ENCODE data around the gene KCNA5. TPM values are rescaled to one million over a fixed set of nuclear protein-coding genes. Genes with fewer than 3 reads are reported as not detected.

KCNA5 gene
- total RNA-seq, 1 experiment from 2014 or later, result not detected

GRCh38 chr12:5051334-5051733 is 7.7 kb downstream of the KCNA5 start:
- Histone ChIP-seq H3K27ac (ENCODE audit: low read depth, low read length, poor library complexity, severe bottlenecking) (no peak overlapping the region), H3K27me3 (replicated peaks; ENCODE audit: insufficient read depth, low read depth, low read length, poor library complexity) (peaks cover 49% of the 10 kb centered on the region), H3K9me3 (ENCODE audit: low read depth, low read length, poor library complexity, severe bottlenecking) (no peaks in the 10 kb centered on the region), H3K4me1 (ENCODE audit: insufficient read depth, low read length, poor library complexity, severe bottlenecking) (no peaks in the 10 kb centered on the region), H3K36me3 (ENCODE audit: insufficient read depth, low read length, poor library complexity, severe bottlenecking) (no peaks in the 10 kb centered on the region), H3K4me3 (ENCODE audit: low read depth, low read length, poor library complexity, severe bottlenecking) (no peak overlapping the region)
- ChIA-PET POLR2A (ENCODE audit: low non-redundant PET) (no interaction called here), CTCF (no interaction called here)
- DNase-seq (ENCODE audit: low spot score), result no peak
- TF ChIP-seq CTCF (conservative IDR thresholded peaks at IDR 0.05; ENCODE audit: low read depth, low read length) (no peak), EZH2 (IDR thresholded peaks at IDR 0.05; ENCODE audit: borderline replicate concordance, low read depth, low read length, poor library complexity, severe bottlenecking) (no peak)
- intact Hi-C loops (cut with micrococcal nuclease; ENCODE audit: unreplicated experiment), result no loop called here
- no TSS peak for BruUV-seq (replicated peaks)

GRCh38 chr12:5051913-5052312 is 8.2 kb downstream of the KCNA5 start:
- H3K27me3 ChIP-seq (replicated peaks; ENCODE audit: insufficient read depth, low read depth, low read length, poor library complexity), result peaks cover 44% of the 10 kb centered on the region
- H3K4me1 ChIP-seq (ENCODE audit: insufficient read depth, low read length, poor library complexity, severe bottlenecking), result no peaks in the 10 kb centered on the region
- H3K36me3 ChIP-seq (ENCODE audit: insufficient read depth, low read length, poor library complexity, severe bottlenecking), result no peaks in the 10 kb centered on the region
- intact Hi-C loops (cut with micrococcal nuclease; ENCODE audit: unreplicated experiment), result no loop called here
- POLR2A ChIA-PET (ENCODE audit: low non-redundant PET), result no interaction called here
- BruUV-seq (replicated peaks), result no TSS peak
- no peak for DNase-seq (ENCODE audit: low spot score)
- TF ChIP-seq CTCF (conservative IDR thresholded peaks at IDR 0.05; ENCODE audit: low read depth, low read length) (no peak), EZH2 (IDR thresholded peaks at IDR 0.05; ENCODE audit: borderline replicate concordance, low read depth, low read length, poor library complexity, severe bottlenecking) (no peak)
- CTCF ChIA-PET, result no interaction called here
- H3K4me3 ChIP-seq (ENCODE audit: low read depth, low read length, poor library complexity, severe bottlenecking), result no peak overlapping the region
- no peaks in the 10 kb centered on the region for H3K9me3 ChIP-seq (ENCODE audit: low read depth, low read length, poor library complexity, severe bottlenecking)
- H3K27ac ChIP-seq (ENCODE audit: low read depth, low read length, poor library complexity, severe bottlenecking), result no peak overlapping the region

- H3K27ac ChIP-seq (ENCODE audit: low read depth, low read length, poor library complexity, severe bottlenecking), result no peak overlapping the region
- no peaks in the 10 kb centered on the region for H3K9me3 ChIP-seq (ENCODE audit: low read depth, low read length, poor library complexity, severe bottlenecking)
- H3K4me3 ChIP-seq (ENCODE audit: low read depth, low read length, poor library complexity, severe bottlenecking), result no peak overlapping the region
- CTCF ChIA-PET, result no interaction called here
- peaks cover 39% of the 10 kb centered on the region for H3K27me3 ChIP-seq (replicated peaks; ENCODE audit: insufficient read depth, low read depth, low read length, poor library complexity)
- no peaks in the 10 kb centered on the region for H3K4me1 ChIP-seq (ENCODE audit: insufficient read depth, low read length, poor library complexity, severe bottlenecking)
- intact Hi-C loops (cut with micrococcal nuclease; ENCODE audit: unreplicated experiment), result no loop called here
- POLR2A ChIA-PET (ENCODE audit: low non-redundant PET), result no interaction called here
- no peak for DNase-seq (ENCODE audit: low spot score)
- BruUV-seq (replicated peaks), result no TSS peak
- H3K36me3 ChIP-seq (ENCODE audit: insufficient read depth, low read length, poor library complexity, severe bottlenecking), result no peaks in the 10 kb centered on the region
- TF ChIP-seq EZH2 (IDR thresholded peaks at IDR 0.05; ENCODE audit: borderline replicate concordance, low read depth, low read length, poor library complexity, severe bottlenecking) (no peak), CTCF (conservative IDR thresholded peaks at IDR 0.05; ENCODE audit: low read depth, low read length) (no peak)
Measured at GRCh38 chr12:5052348-5052747, 8.7 kb downstream of the KCNA5 start.

Measured in A673 (cell line).